BLaER1 (cell line): ENCODE measurements around the gene TMEM163.

Experiments used
- H3K27ac ChIP-seq: shearing (Covaris generic); formaldehyde crosslinking; 2 replicates; pipeline ENCODE4 v1.8.1; 2022
- H3K27me3 ChIP-seq: shearing (Covaris generic); formaldehyde crosslinking; 2 replicates; pipeline ENCODE4 v1.8.1; 2022
- H3K36me3 ChIP-seq: shearing (Covaris generic); formaldehyde crosslinking; 2 replicates; pipeline ENCODE4 v1.8.1; 2022
- H3K4me1 ChIP-seq: shearing (Covaris generic); formaldehyde crosslinking; 2 replicates; pipeline ENCODE4 v1.8.1; 2022
- H3K4me2 ChIP-seq: shearing (Covaris generic); formaldehyde crosslinking; 2 replicates; pipeline ENCODE4 v1.8.1; 2022
- H3K4me3 ChIP-seq: shearing (Covaris generic); formaldehyde crosslinking; 2 replicates; pipeline ENCODE4 v1.8.1; 2022
- H3K9ac ChIP-seq: shearing (Covaris generic); formaldehyde crosslinking; 2 replicates; pipeline ENCODE4 v1.8.1; 2022
- H3K9me3 ChIP-seq: shearing (Covaris generic); formaldehyde crosslinking; 2 replicates; pipeline ENCODE4 v1.8.1; 2022
- H4K20me1 ChIP-seq: shearing (Covaris generic); formaldehyde crosslinking; 2 replicates; pipeline ENCODE4 v1.8.1; 2022
- Cebpa-rat ChIP-seq: shearing (Covaris generic); IDR thresholded peaks from 2 replicates; pipeline ENCODE4 v1.8.1; 2022

TMEM163 gene

GRCh38 chr2:134694411-134694810 lies 24.4 kb downstream of the TMEM163 start:
- Histone ChIP-seq H3K27ac (no peak overlapping the region), H3K9me3 (no peaks in the 10 kb centered on the region), H3K4me3 (no peak overlapping the region), H3K4me1 (no peaks in the 10 kb centered on the region), H3K4me2 (no peak overlapping the region), H3K9ac (no peak overlapping the region), H3K36me3 (no peaks in the 10 kb centered on the region), H4K20me1 (no peaks in the 10 kb centered on the region), H3K27me3 (no peaks in the 10 kb centered on the region)
- TF ChIP-seq Cebpa-rat: no peak

DNA sequence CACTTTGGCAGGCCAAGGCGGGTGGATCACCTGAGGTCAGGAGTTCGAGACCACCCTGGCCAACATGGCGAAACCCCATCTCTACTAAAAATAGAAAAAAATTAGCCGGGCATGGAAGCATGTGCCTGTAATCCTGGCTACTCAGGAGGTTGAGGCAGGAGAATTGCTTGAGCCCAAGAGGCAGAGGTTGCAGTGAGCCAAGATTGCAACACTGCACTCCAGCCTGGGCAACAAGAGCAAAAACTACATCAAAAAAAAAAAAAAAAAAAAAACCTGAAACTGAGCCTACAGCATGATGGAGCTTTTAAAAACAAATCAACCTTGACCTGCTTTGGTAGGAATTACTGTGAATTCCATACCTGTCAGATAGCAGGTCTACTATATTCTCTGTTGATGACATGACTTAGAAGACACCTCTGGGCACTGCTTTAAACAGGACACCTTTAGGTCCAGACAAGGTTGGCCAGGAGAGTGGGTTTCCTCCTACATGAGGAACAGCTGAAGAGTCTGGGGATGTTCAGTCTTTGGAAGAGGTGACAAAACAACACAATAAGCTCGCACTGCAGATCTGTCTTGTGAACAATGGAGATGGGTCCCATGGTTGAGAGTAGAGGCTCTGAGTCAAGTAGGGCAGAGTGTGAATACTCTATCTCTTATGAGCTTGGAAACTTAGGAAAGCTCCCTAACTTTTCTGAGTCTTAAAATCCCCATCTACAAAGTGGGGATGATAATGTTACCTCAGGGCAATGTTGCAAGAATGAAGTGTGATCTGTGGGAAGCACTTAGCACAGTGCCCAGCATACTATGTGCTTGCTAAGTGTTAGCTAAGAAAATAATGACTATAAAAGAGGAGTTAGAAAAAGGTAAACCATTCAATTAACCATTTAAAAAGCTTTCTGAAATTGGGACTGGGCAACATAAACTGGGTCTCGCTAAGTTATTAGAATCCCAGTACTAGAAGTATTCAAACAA lies 25.2 kb downstream of the TMEM163 start:
- TF ChIP-seq Cebpa-rat: no peak
- Histone ChIP-seq H3K9me3 (no peaks in the 10 kb centered on the region), H3K27ac (no peak overlapping the region), H3K36me3 (no peaks in the 10 kb centered on the region), H3K4me1 (no peaks in the 10 kb centered on the region), H3K4me2 (no peak overlapping the region), H4K20me1 (no peaks in the 10 kb centered on the region), H3K27me3 (no peaks in the 10 kb centered on the region), H3K4me3 (no peak overlapping the region), H3K9ac (no peak overlapping the region)

DNA sequence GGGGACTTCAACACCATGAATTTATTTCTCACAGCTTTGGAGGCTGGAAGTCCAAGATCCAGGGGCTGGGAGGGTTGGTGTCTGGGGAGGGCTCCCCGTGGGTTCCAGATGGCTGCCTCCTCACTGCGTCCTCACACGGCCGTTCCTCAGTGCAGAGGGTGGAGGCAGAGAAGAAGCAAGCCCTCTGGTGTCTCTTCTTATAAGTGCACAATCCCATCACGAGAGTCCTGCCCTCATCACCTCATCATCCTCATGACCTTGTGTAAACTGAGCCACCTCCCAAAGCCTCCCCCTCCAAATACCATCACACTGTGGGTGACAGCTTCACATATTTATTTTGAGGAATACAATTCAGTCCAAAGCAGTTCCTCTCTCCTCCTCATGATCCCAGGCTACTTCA lies 26.3 kb downstream of the TMEM163 start:
- Histone ChIP-seq H3K36me3 (no peaks in the 10 kb centered on the region), H3K27ac (no peak overlapping the region), H3K4me3 (no peak overlapping the region), H3K9ac (no peak overlapping the region), H3K27me3 (no peaks in the 10 kb centered on the region), H3K4me1 (no peaks in the 10 kb centered on the region), H3K9me3 (no peaks in the 10 kb centered on the region), H3K4me2 (no peak overlapping the region), H4K20me1 (no peaks in the 10 kb centered on the region)
- no peak for TF ChIP-seq Cebpa-rat

DNA sequence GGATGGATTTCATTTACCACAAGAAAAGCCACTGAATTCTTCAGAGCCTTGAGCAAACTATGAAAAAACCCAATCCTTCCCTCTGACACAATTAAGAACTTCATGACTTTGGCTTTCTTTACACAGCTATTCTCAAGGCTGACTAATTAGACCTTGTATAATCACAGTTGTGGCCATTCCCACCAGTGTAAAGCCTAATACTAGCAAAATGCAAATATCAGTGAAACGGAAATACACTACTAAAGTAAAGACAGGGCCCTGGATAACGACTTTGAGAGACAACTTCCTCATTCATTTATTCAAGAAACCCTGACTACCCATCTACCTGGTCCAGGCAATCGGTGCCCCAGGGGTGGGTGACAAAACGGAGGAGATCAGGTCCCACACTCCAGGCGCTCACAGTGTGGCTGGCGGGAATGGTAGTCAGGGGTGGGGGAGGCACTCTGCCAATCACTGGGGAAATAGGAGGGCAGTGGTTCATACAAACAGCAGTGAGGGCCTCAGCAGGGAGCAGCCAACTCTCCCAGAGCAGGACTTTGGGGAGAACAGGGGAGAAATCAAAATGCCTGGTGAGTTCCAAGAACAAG lies 28.1 kb downstream of the TMEM163 start:
- Histone ChIP-seq H3K27me3 (no peaks in the 10 kb centered on the region), H3K4me2 (no peak overlapping the region), H3K4me3 (no peak overlapping the region), H3K36me3 (no peaks in the 10 kb centered on the region), H4K20me1 (no peaks in the 10 kb centered on the region), H3K27ac (no peak overlapping the region), H3K9me3 (no peaks in the 10 kb centered on the region), H3K9ac (no peak overlapping the region), H3K4me1 (no peaks in the 10 kb centered on the region)
- no peak for TF ChIP-seq Cebpa-rat

DNA sequence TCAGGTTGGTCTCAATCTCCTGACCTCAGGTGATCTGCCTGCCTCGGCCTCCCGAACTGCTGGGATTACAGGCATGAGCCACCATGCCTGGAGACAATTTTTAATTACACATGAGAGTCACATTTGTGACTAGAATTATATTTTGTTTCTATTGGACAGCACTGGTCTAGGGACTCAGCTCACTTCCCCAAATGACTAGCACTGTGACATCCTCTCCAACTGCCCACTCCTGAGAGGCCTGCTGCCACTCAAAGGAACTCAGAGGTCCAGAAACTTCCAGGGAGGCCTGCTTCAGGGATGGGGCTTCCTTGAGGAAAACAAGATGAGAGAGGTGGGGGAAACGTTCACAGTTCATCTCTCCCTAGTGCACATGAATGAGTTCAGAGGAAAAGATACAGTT lies 29.5 kb downstream of the TMEM163 start:
- Histone ChIP-seq H3K27ac (no peak overlapping the region), H3K4me3 (no peak overlapping the region), H3K27me3 (no peaks in the 10 kb centered on the region), H3K4me2 (no peak overlapping the region), H4K20me1 (no peaks in the 10 kb centered on the region), H3K9ac (no peak overlapping the region), H3K9me3 (no peaks in the 10 kb centered on the region), H3K4me1 (no peaks in the 10 kb centered on the region), H3K36me3 (no peaks in the 10 kb centered on the region)
- TF ChIP-seq Cebpa-rat: no peak

DNA sequence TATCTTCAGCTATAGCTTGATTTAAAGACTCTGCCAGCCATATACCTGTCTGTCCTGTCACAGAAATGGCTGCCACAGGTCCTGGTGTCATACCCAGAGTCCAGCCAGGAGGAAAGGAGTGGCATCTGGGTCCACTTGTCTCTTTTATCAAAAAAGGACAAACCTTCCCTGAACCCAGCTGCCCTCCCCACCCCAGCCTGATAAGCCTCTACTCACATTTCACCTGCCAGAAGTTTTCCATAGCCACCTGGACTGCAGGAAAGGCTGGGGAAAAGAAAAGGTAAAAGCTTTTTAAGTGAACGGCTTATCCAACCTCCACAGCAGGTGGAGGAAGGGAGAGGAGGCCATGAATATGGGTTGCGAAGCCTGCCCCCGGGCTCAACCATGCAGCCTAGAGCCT lies 32.8 kb downstream of the TMEM163 start:
- H3K27me3 ChIP-seq: no peaks in the 10 kb centered on the region
- H3K9me3 ChIP-seq: no peaks in the 10 kb centered on the region
- H3K27ac ChIP-seq: no peak overlapping the region
- H3K4me1 ChIP-seq: no peaks in the 10 kb centered on the region
- H4K20me1 ChIP-seq: no peaks in the 10 kb centered on the region
- no peak overlapping the region for H3K4me2 ChIP-seq
- no peak for TF ChIP-seq Cebpa-rat
- H3K36me3 ChIP-seq: no peaks in the 10 kb centered on the region
- no peak overlapping the region for H3K4me3 ChIP-seq
- no peak overlapping the region for H3K9ac ChIP-seq

DNA sequence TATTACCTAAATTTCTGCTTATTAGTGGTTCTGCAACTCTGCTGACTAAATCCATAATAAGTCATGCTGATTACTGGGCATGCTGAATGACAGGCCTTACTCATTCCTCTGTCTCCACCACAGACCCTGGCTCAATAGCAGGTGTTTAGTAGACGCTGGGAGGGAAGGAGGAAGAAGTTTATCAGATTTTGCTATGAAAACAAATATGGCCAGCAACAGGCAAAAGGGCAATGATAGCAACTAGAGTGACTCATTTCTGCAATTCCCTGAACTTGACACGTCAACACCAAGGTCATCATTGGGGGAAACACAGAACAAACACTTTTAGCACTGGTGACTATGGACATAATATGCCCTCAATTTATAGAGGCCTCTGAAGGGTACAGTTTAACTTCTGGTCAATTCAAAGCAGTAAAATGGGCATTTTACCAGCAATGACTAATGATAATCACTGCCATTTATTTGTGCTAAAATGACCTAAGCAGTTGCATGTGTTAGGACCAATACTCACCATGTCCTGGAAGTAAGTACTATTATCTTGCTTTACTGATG lies 35.2 kb downstream of the TMEM163 start:
- no peak overlapping the region for H3K9ac ChIP-seq
- H3K27me3 ChIP-seq: no peaks in the 10 kb centered on the region
- H3K4me2 ChIP-seq: no peak overlapping the region
- TF ChIP-seq Cebpa-rat: no peak
- H3K4me1 ChIP-seq: peaks cover 18% of the 10 kb centered on the region
- H3K27ac ChIP-seq: no peak overlapping the region
- H3K4me3 ChIP-seq: no peak overlapping the region
- H3K36me3 ChIP-seq: no peaks in the 10 kb centered on the region
- H3K9me3 ChIP-seq: no peaks in the 10 kb centered on the region
- H4K20me1 ChIP-seq: no peaks in the 10 kb centered on the region

GRCh38 chr2:134682726-134683125 lies 36.1 kb downstream of the TMEM163 start:
- Histone ChIP-seq H3K9me3 (no peaks in the 10 kb centered on the region), H3K4me1 (peaks cover 26% of the 10 kb centered on the region), H3K27ac (no peak overlapping the region), H3K36me3 (no peaks in the 10 kb centered on the region), H4K20me1 (no peaks in the 10 kb centered on the region), H3K27me3 (no peaks in the 10 kb centered on the region), H3K4me2 (no peak overlapping the region), H3K9ac (no peak overlapping the region), H3K4me3 (no peak overlapping the region)
- TF ChIP-seq Cebpa-rat: no peak

DNA sequence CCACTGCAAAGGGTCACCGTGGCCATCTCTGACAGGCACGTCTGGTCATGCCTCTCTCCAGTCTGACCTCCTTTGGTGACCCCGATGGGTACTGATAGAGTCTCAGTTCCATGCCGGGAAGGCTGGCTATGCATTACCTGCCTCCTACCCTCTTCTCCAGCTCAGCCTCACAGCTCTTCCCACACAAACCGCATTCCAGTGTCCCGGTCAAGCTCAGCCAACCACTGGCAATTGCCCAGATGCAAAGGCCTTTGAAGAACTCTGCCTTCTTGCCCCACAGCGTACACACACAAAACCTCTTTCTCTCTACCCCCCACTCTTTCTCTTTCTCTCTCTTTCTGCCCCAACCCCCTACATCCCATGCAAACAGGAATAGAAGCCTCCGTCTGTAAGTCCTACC lies 37.6 kb downstream of the TMEM163 start:
- Histone ChIP-seq H3K4me2 (no peak overlapping the region), H4K20me1 (no peaks in the 10 kb centered on the region), H3K9me3 (no peaks in the 10 kb centered on the region), H3K27ac (no peak overlapping the region), H3K36me3 (no peaks in the 10 kb centered on the region), H3K4me1 (peaks cover 41% of the 10 kb centered on the region), H3K27me3 (no peaks in the 10 kb centered on the region), H3K4me3 (no peak overlapping the region), H3K9ac (no peak overlapping the region)
- no peak for TF ChIP-seq Cebpa-rat

GRCh38 chr2:134679745-134680144 lies 39.1 kb downstream of the TMEM163 start:
- TF ChIP-seq Cebpa-rat: no peak
- no peaks in the 10 kb centered on the region for H3K9me3 ChIP-seq
- H4K20me1 ChIP-seq: no peaks in the 10 kb centered on the region
- H3K4me3 ChIP-seq: no peak overlapping the region
- H3K27ac ChIP-seq: no peak overlapping the region
- no peaks in the 10 kb centered on the region for H3K36me3 ChIP-seq
- peaks cover 52% of the 10 kb centered on the region for H3K4me1 ChIP-seq
- no peak overlapping the region for H3K9ac ChIP-seq
- H3K4me2 ChIP-seq: peak overlapping the region; percentile 55
- no peaks in the 10 kb centered on the region for H3K27me3 ChIP-seq
